Measurements from ENCODE around the gene CTF1. TPM values are rescaled to one million over a fixed set of nuclear protein-coding genes. Genes with fewer than 3 reads are reported as not detected.

Gene CTF1
- total and polyA plus RNA-seq, 4 donors: 3.3 to 9.8 (median 5.2) TPM

GRCh38 chr16:30866031-30866430, 30.4 kb upstream of the CTF1 start:
- Histone ChIP-seq H3K9ac (ENCODE audit: insufficient read depth in 1 of 2, low read length in 2 of 2) (no peak overlapping the region), H3K27ac (ENCODE audit: low read depth in 1 of 2, low read length in 1 of 2) (no peak overlapping the region), H3K4me1 (ENCODE audit: control insufficient read depth in 5 of 5, insufficient read depth in 5 of 5, low read length in 5 of 5) (no peaks in the 10 kb centered on the region), H3K36me3 (ENCODE audit: control insufficient read depth in 4 of 4, insufficient read depth in 4 of 4, low read length in 4 of 4) (peaks cover 0 to 5% (median 0%) of the 10 kb centered on the region in 4 donors), H3K4me3 (no peak overlapping the region), H3K27me3 (ENCODE audit: control insufficient read depth in 3 of 3, insufficient read depth in 3 of 3, low read length in 2 of 3) (no peaks in the 10 kb centered on the region), H3K9me3 (ENCODE audit: control insufficient read depth in 4 of 4, insufficient read depth in 3 of 4, low read length in 3 of 4) (no peaks in the 10 kb centered on the region)
- no peak for ATAC-seq (ENCODE audit: insufficient read depth, low FRiP score)
- no peak for TF ChIP-seq CTCF (IDR thresholded peaks at IDR 0.05; ENCODE audit: control extremely low read depth, extremely low read depth)
- DNase-seq: no peak
- WGBS, 2 donors: 83 to 84% methylated on average over 6 of the region's 6 CpGs

GRCh38 chr16:30867747-30868146, 28.7 kb upstream of the CTF1 start:
- Histone ChIP-seq H3K36me3 (ENCODE audit: control insufficient read depth in 4 of 4, insufficient read depth in 4 of 4, low read length in 4 of 4) (peaks cover 0 to 13% (median 3%) of the 10 kb centered on the region in 4 donors), H3K9me3 (ENCODE audit: control insufficient read depth in 4 of 4, insufficient read depth in 3 of 4, low read length in 3 of 4) (no peaks in the 10 kb centered on the region), H3K27ac (ENCODE audit: low read depth in 1 of 2, low read length in 1 of 2) (no peak overlapping the region), H3K27me3 (ENCODE audit: control insufficient read depth in 3 of 3, insufficient read depth in 3 of 3, low read length in 2 of 3) (no peaks in the 10 kb centered on the region), H3K4me3 (no peak overlapping the region), H3K9ac (ENCODE audit: insufficient read depth in 1 of 2, low read length in 2 of 2) (no peak overlapping the region), H3K4me1 (ENCODE audit: control insufficient read depth in 5 of 5, insufficient read depth in 5 of 5, low read length in 5 of 5) (no peaks in the 10 kb centered on the region)
- WGBS, 2 donors: 87 to 92% methylated on average over 5 of the region's 5 CpGs
- ATAC-seq (ENCODE audit: insufficient read depth, low FRiP score) (no peak), DNase-seq (no peak)
- TF ChIP-seq CTCF (IDR thresholded peaks at IDR 0.05; ENCODE audit: control extremely low read depth, extremely low read depth): no peak

- DNase-seq (no peak), ATAC-seq (ENCODE audit: insufficient read depth, low FRiP score) (no peak)
- Histone ChIP-seq H3K9ac (ENCODE audit: insufficient read depth in 1 of 2, low read length in 2 of 2) (no peak overlapping the region), H3K27ac (ENCODE audit: low read depth in 1 of 2, low read length in 1 of 2) (no peak overlapping the region), H3K27me3 (ENCODE audit: control insufficient read depth in 3 of 3, insufficient read depth in 3 of 3, low read length in 2 of 3) (no peaks in the 10 kb centered on the region), H3K4me3 (no peak overlapping the region), H3K36me3 (ENCODE audit: control insufficient read depth in 4 of 4, insufficient read depth in 4 of 4, low read length in 4 of 4) (peaks cover 0 to 12% (median 3%) of the 10 kb centered on the region in 4 donors), H3K4me1 (ENCODE audit: control insufficient read depth in 5 of 5, insufficient read depth in 5 of 5, low read length in 5 of 5) (peaks cover 0 to 3% (median 2%) of the 10 kb centered on the region in 5 donors), H3K9me3 (ENCODE audit: control insufficient read depth in 4 of 4, insufficient read depth in 3 of 4, low read length in 3 of 4) (no peaks in the 10 kb centered on the region)
- 93 to 95% methylated on average over 6 of the region's 6 CpGs for WGBS, 2 donors
- TF ChIP-seq CTCF (IDR thresholded peaks at IDR 0.05; ENCODE audit: control extremely low read depth, extremely low read depth): no peak
These were observed 25.5 kb upstream of the CTF1 start for GRCh38 chr16:30870904-30871303.

GRCh38 chr16:30874244-30874820, 22.1 kb upstream of the CTF1 start:
- Histone ChIP-seq H3K9me3 (ENCODE audit: control insufficient read depth in 4 of 4, insufficient read depth in 3 of 4, low read length in 3 of 4) (no peaks in the 10 kb centered on the region), H3K36me3 (ENCODE audit: control insufficient read depth in 4 of 4, insufficient read depth in 4 of 4, low read length in 4 of 4) (peaks cover 0 to 14% (median 3%) of the 10 kb centered on the region in 4 donors), H3K27me3 (ENCODE audit: control insufficient read depth in 3 of 3, insufficient read depth in 3 of 3, low read length in 2 of 3) (no peaks in the 10 kb centered on the region), H3K27ac (ENCODE audit: low read depth in 1 of 2, low read length in 1 of 2) (peak overlapping the region; percentile 98), H3K4me1 (ENCODE audit: control insufficient read depth in 5 of 5, insufficient read depth in 5 of 5, low read length in 5 of 5) (peaks cover 0 to 13% (median 12%) of the 10 kb centered on the region in 5 donors), H3K4me3 (peak overlapping the region; percentile 94), H3K9ac (ENCODE audit: insufficient read depth in 1 of 2, low read length in 2 of 2) (peak overlapping the region; percentile 55 to 85)
- no peak for TF ChIP-seq CTCF (IDR thresholded peaks at IDR 0.05; ENCODE audit: control extremely low read depth, extremely low read depth)
- DNase-seq: no peak
- ATAC-seq (ENCODE audit: insufficient read depth, low FRiP score): no peak
- 23 to 31% methylated on average over 23 of the region's 23 CpGs for WGBS, 2 donors

Data from lung (tissue), 12 donors.